Testis (tissue), 2 donors: ENCODE results near the gene KCNJ16.

Experiments used
- CTCF ChIP-seq, 3 experiments: fragments of 450-650 bp in 2 of 3; fragments of 200-600 bp in 1 of 3; sonication (generic) in 1 of 3; IDR thresholded peaks; one replicate each; pipeline ENCODE4 v1.5.1; 2016 to 2019; ENCODE audit warnings: antibody characterized with exemption in 3 of 3, mild to moderate bottlenecking in 2 of 3, moderate library complexity in 1 of 3
- POLR2A ChIP-seq: fragments of 450-650 bp; IDR thresholded peaks from one replicate; pipeline ENCODE4 v1.6.1; 2017; ENCODE audit warnings: antibody characterized with exemption, mild to moderate bottlenecking, moderate library complexity

GRCh38 chr17:70034158-70034557, 40.9 kb upstream of the KCNJ16 start:
- TF ChIP-seq CTCF (IDR thresholded peaks at IDR 0.05) (no peak), POLR2A (no peak)
